DND-41 (cell line): ENCODE data around the gene LRP6.

Experiments used
- ATAC-seq: fragments of 200-7000 bp; cut with Tn5 transposase; 3 replicates; pipeline ENCODE4 v1.9.1; 2021; ENCODE audit warnings: low read depth; ENCODE audit not compliant: insufficient read depth
- DNase-seq: peaks from one replicate; pipeline ENCODE4 v3.0.0-alpha.2; 2020
- H2AFZ ChIP-seq: 2 replicates; pipeline ENCODE4 v1.6.0; 2012; ENCODE audit warnings: low read depth, low read length
- H3K27ac ChIP-seq: 2 replicates; pipeline ENCODE4 v1.5.1; 2012; ENCODE audit warnings: low read length, inconsistent platforms
- H3K27me3 ChIP-seq: fragments of 200-600 bp; sonication (generic); 2 replicates; pipeline ENCODE4 v1.6.0; 2012; ENCODE audit warnings: low read length, mild to moderate bottlenecking, inconsistent platforms; ENCODE audit not compliant: insufficient read depth, poor library complexity
- H3K36me3 ChIP-seq: 2 replicates; pipeline ENCODE4 v1.5.1; 2012; ENCODE audit warnings: low read length, inconsistent platforms; ENCODE audit not compliant: insufficient read depth
- H3K4me1 ChIP-seq: 2 replicates; pipeline ENCODE4 v1.5.1; 2012; ENCODE audit warnings: mild to moderate bottlenecking, low read length; ENCODE audit not compliant: insufficient read depth
- H3K4me2 ChIP-seq: 2 replicates; pipeline ENCODE4 v1.6.0; 2012; ENCODE audit warnings: mild to moderate bottlenecking, moderate library complexity, low read length, inconsistent platforms; ENCODE audit not compliant: insufficient read depth
- H3K4me3 ChIP-seq, 2 experiments: fragments of 200-600 bp in 1 of 2; shearing (Covaris generic) in 1 of 2; 2 replicates each; pipeline ENCODE4 v1.5.1; 2012 to 2016; ENCODE audit warnings: inconsistent platforms in 2 of 2, low read length in 2 of 2, mild to moderate bottlenecking in 2 of 2, low read depth in 1 of 2, moderate library complexity in 1 of 2
- H3K79me2 ChIP-seq: 2 replicates; pipeline ENCODE4 v1.6.0; 2012; ENCODE audit warnings: low read length, inconsistent platforms; ENCODE audit not compliant: insufficient read depth
- H3K9ac ChIP-seq: 2 replicates; pipeline ENCODE4 v1.6.0; 2012; ENCODE audit warnings: low read depth, mild to moderate bottlenecking, inconsistent platforms, low read length, moderate library complexity
- H3K9me3 ChIP-seq: 2 replicates; pipeline ENCODE4 v1.5.1; 2012; ENCODE audit warnings: low read length, moderate library complexity, mild to moderate bottlenecking, inconsistent platforms; ENCODE audit not compliant: insufficient read depth, severe bottlenecking
- H4K20me1 ChIP-seq: 2 replicates; pipeline ENCODE4 v1.6.0; 2012; ENCODE audit warnings: low read length; ENCODE audit not compliant: insufficient read depth
- EZH2 ChIP-seq: IDR thresholded peaks from 3 replicates; pipeline ENCODE4 v1.6.1; 2012; ENCODE audit warnings: borderline replicate concordance, low read depth, mild to moderate bottlenecking, moderate library complexity, low read length, inconsistent platforms; ENCODE audit not compliant: severe bottlenecking
- TF ChIP-seq, protein P1 (sequence below): IDR thresholded peaks from 2 replicates; pipeline ENCODE4 v1.5.1; 2012; ENCODE audit warnings: borderline replicate concordance, low read length, moderate library complexity, mild to moderate bottlenecking; ENCODE audit not compliant: poor library complexity, severe bottlenecking; ENCODE audit errors: extremely low read depth

LRP6 gene

DNA sequence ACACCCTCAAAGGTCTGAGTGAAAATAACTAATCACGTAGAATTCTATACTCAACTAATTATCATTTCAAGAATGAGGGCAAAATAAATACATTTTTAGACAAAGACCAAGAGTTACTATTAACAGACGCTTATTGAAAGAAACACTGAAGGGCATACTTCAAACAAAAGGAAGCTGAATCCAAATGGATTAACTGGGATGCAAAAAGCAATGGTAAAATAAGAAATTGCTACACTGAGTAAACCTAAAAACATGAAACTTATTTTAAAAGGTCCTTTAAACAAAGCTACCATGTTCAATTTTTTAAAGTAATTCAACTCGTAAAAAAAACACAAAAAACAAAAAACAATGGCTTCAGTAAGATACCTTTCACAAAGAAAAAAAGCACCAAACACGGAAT is 28.2 kb downstream of the LRP6 start:
- Histone ChIP-seq H3K27ac (no peak overlapping the region), H3K9ac (no peak overlapping the region), H3K27me3 (no peaks in the 10 kb centered on the region), H4K20me1 (peaks cover 4% of the 10 kb centered on the region; the same call in 1 of the 2 replicates), H3K79me2 (peaks cover 15% of the 10 kb centered on the region), H2AFZ (no peak overlapping the region), H3K4me3 (no peak overlapping the region), H3K4me2 (no peak overlapping the region), H3K36me3 (peaks cover under 1% of the 10 kb centered on the region; the same call in 1 of the 2 replicates), H3K9me3 (no peaks in the 10 kb centered on the region), H3K4me1 (no peaks in the 10 kb centered on the region)
- ATAC-seq = no peak
- TF ChIP-seq, protein P1, sequence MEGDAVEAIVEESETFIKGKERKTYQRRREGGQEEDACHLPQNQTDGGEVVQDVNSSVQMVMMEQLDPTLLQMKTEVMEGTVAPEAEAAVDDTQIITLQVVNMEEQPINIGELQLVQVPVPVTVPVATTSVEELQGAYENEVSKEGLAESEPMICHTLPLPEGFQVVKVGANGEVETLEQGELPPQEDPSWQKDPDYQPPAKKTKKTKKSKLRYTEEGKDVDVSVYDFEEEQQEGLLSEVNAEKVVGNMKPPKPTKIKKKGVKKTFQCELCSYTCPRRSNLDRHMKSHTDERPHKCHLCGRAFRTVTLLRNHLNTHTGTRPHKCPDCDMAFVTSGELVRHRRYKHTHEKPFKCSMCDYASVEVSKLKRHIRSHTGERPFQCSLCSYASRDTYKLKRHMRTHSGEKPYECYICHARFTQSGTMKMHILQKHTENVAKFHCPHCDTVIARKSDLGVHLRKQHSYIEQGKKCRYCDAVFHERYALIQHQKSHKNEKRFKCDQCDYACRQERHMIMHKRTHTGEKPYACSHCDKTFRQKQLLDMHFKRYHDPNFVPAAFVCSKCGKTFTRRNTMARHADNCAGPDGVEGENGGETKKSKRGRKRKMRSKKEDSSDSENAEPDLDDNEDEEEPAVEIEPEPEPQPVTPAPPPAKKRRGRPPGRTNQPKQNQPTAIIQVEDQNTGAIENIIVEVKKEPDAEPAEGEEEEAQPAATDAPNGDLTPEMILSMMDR = no peak
- TF ChIP-seq EZH2 = no peak
- no peak for DNase-seq

- Histone ChIP-seq H3K27me3 (no peaks in the 10 kb centered on the region), H3K79me2 (peaks cover 18% of the 10 kb centered on the region)
Observed at GRCh38 chr12:12236896-12237295, 29.9 kb downstream of the LRP6 start.

DNA sequence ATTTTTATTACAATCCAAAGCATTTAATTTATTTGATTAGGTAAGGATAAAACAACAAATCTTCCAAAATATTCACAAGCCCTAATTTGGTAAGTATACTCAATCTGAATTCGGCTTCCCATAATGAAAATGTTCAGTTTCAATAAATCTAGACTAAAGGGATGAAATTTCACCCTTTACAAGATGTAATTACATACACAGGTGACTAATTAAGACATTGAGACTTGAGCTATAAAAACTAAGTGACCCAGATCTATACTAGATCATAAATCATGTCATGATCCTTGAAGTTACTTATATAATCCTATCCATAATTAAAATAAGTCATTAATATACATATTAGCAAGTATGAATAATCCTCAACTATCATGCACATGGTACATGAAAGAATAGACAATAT is 36.6 kb downstream of the LRP6 start:
- H3K9ac ChIP-seq = no peak overlapping the region
- no peak overlapping the region for H3K4me3 ChIP-seq
- peaks cover 14% of the 10 kb centered on the region; the same call in 1 of the 2 replicates for H3K79me2 ChIP-seq
- ATAC-seq = no peak
- H4K20me1 ChIP-seq = peaks cover 5% of the 10 kb centered on the region; the same call in 1 of the 2 replicates
- H3K27ac ChIP-seq = no peak overlapping the region
- TF ChIP-seq, protein P1 = no peak
- no peak for TF ChIP-seq EZH2
- H3K4me1 ChIP-seq = no peaks in the 10 kb centered on the region
- no peak for DNase-seq
- H2AFZ ChIP-seq = no peak overlapping the region
- no peak overlapping the region for H3K4me2 ChIP-seq
- no peaks in the 10 kb centered on the region for H3K36me3 ChIP-seq
- H3K9me3 ChIP-seq = no peaks in the 10 kb centered on the region
- H3K27me3 ChIP-seq = no peaks in the 10 kb centered on the region

More at GRCh38 chr12:12236896-12237295, 29.9 kb downstream of the LRP6 start:
- DNase-seq (no peak), ATAC-seq (no peak)
- Histone ChIP-seq H2AFZ (no peak overlapping the region), H3K4me1 (no peaks in the 10 kb centered on the region), H3K36me3 (no peaks in the 10 kb centered on the region), H3K4me2 (no peak overlapping the region), H3K9ac (no peak overlapping the region), H3K9me3 (no peaks in the 10 kb centered on the region), H3K4me3 (no peak overlapping the region), H3K27ac (no peak overlapping the region), H4K20me1 (peaks cover 4% of the 10 kb centered on the region; the same call in 1 of the 2 replicates)
- TF ChIP-seq, protein P1 = no peak
- TF ChIP-seq EZH2 = no peak
